Stimulated activated CD8-positive, alpha-beta memory T cell treated with anti-CD3 and anti-CD28 coated beads, Interleukin-12 subunit alpha, Interleukin-12 subunit beta, amount 100 ng/mL, for 4 hours (primary cell): ENCODE results near the gene ADAMTS2.

ENCODE experiments used
- DNase-seq: peaks from one replicate; pipeline ENCODE4 v3.0.0-alpha.2; 2020; ENCODE audit warnings: low read depth

The ADAMTS2 gene

GRCh38 chr5:179278546-179278945 is 66.7 kb downstream of the ADAMTS2 start:
- no peak for DNase-seq

- no peak for DNase-seq
Observed at GRCh38 chr5:179278119-179278518, 67.1 kb downstream of the ADAMTS2 start.

- DNase-seq, result no peak
Observed at GRCh38 chr5:179276838-179277395, 68.3 kb downstream of the ADAMTS2 start.

- DNase-seq, result no peak
Observed at GRCh38 chr5:179275941-179276837, 69.1 kb downstream of the ADAMTS2 start.

GRCh38 chr5:179275381-179275878 is 69.8 kb downstream of the ADAMTS2 start:
- DNase-seq, result no peak

- DNase-seq, result no peak
Observed at GRCh38 chr5:179274321-179275315, 70.6 kb downstream of the ADAMTS2 start.

- no peak for DNase-seq
Observed at GRCh38 chr5:179273441-179274145, 71.7 kb downstream of the ADAMTS2 start.

GRCh38 chr5:179273073-179273435 is 72.2 kb downstream of the ADAMTS2 start:
- DNase-seq, result no peak

- no peak for DNase-seq
Observed at GRCh38 chr5:179272326-179273072, 72.8 kb downstream of the ADAMTS2 start.

GRCh38 chr5:179271821-179272325 is 73.4 kb downstream of the ADAMTS2 start:
- DNase-seq, result no peak

- no peak for DNase-seq
Observed at GRCh38 chr5:179271428-179271734, 73.9 kb downstream of the ADAMTS2 start.

- DNase-seq, result no peak
Observed at GRCh38 chr5:179270581-179271427, 74.5 kb downstream of the ADAMTS2 start.

GRCh38 chr5:179269781-179270543 is 75.3 kb downstream of the ADAMTS2 start:
- no peak for DNase-seq

GRCh38 chr5:179268966-179269693 is 76.1 kb downstream of the ADAMTS2 start:
- DNase-seq, result no peak

- no peak for DNase-seq
Observed at GRCh38 chr5:179268399-179268952, 76.8 kb downstream of the ADAMTS2 start.

- DNase-seq, result no peak
Observed at GRCh38 chr5:179267671-179268083, 77.6 kb downstream of the ADAMTS2 start.

GRCh38 chr5:179267071-179267670 is 78.1 kb downstream of the ADAMTS2 start:
- no peak for DNase-seq
